Duodenal mucosa (tissue), 2 donors: ENCODE measurements around the gene SLC25A19.

Experiments used
- H3K27ac ChIP-seq: one replicate; pipeline ENCODE4 v1.7.0; 2013; ENCODE audit warnings: low read depth, low read length
- H3K27me3 ChIP-seq, 2 donors: one replicate each; pipeline ENCODE4 v1.7.0; 2013; ENCODE audit warnings: low read length in 2 of 2, control low read depth in 1 of 2; ENCODE audit not compliant: insufficient read depth in 2 of 2, control insufficient read depth in 1 of 2
- H3K36me3 ChIP-seq, 2 donors: one replicate each; pipeline ENCODE4 v1.7.0; 2013; ENCODE audit warnings: low read length in 2 of 2, control low read depth in 1 of 2; ENCODE audit not compliant: insufficient read depth in 2 of 2, control insufficient read depth in 1 of 2
- H3K4me1 ChIP-seq, 2 donors: one replicate each; pipeline ENCODE4 v1.7.0; 2013; ENCODE audit warnings: low read length in 2 of 2, control low read depth in 1 of 2; ENCODE audit not compliant: insufficient read depth in 2 of 2, control insufficient read depth in 1 of 2
- H3K4me3 ChIP-seq, 2 donors: one replicate each; pipeline ENCODE4 v1.7.0; 2013; ENCODE audit warnings: low read length in 2 of 2, low read depth in 1 of 2
- H3K9ac ChIP-seq, 2 donors: one replicate each; pipeline ENCODE4 v1.7.0; 2013; ENCODE audit warnings: low read length in 2 of 2, low read depth in 1 of 2
- H3K9me3 ChIP-seq, 2 donors: one replicate each; pipeline ENCODE4 v1.7.0; 2013; ENCODE audit warnings: low read length in 2 of 2, control low read depth in 1 of 2; ENCODE audit not compliant: control insufficient read depth in 1 of 2

The SLC25A19 gene

DNA sequence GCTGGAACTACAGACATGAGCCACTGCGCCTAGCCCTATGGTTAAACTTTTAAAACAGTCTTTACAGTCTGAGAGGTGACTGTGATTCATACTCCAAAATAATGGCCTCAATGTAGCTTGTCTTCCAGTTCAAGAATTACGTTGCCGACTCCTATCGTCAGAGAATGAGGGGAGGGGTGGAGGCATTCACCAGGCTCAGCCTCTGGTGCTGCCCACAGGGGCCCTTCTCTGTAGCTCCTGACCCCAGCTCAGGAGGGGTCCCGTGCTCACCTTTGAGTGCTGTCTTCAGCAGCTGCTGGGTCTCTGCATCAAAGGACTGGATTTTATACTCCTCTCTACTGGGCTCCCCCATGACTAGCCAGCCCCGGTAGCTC lies 19.4 kb downstream of the SLC25A19 start:
- peak overlapping the region; percentile 80 for H3K27ac ChIP-seq
- H3K9ac ChIP-seq: peak overlapping the region; percentile 90 to 96
- peak overlapping the region; percentile 86 to 88 for H3K4me3 ChIP-seq
- H3K4me1 ChIP-seq: peaks cover 27 to 38% of the 10 kb centered on the region in 2 donors
- no peaks in the 10 kb centered on the region for H3K9me3 ChIP-seq
- H3K36me3 ChIP-seq: peaks cover 16 to 40% of the 10 kb centered on the region in 2 donors
- H3K27me3 ChIP-seq: no peaks in the 10 kb centered on the region

DNA sequence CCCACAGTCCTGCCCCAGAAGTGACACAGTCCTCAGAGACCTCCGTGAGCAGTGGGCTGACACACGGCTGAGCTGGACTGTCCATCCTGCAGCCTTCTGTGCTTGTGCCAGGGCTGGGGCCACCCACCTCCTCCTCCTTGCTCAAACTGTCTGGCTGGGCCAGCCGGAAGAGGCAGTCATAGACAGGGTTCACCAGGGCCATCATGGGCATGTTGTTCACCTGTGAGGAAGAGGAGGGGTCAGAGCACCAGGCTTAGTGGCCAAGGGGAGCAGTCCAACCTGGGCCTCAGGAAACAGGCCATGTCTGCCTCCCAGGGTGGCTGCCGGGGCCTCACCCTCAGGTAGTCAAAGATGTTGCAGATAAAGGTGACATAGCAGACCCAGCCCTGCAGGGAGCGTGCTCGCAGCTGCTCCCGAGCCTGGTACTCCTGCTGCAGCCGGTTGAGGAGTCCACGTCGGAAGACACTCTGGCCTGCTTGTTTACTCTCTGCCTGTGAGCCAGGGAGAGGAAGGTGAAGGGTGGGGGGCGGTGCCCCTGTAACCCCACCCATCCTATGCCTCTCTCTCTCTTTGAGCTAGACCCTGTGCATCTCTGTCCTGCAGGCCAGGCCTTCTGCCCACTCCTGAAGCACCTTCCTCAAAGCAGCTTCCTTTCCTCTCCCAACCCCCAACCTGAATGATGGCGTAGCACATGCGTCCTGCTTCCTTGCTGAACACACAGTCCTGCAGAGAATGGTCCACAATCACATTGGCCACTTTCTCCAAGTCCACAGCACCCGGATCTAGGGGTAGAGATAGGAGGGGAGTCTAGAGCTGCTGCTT lies 21.6 kb downstream of the SLC25A19 start:
- Histone ChIP-seq H3K9ac (no peak overlapping the region), H3K36me3 (peaks cover 19 to 39% of the 10 kb centered on the region in 2 donors), H3K27me3 (no peaks in the 10 kb centered on the region), H3K4me1 (peaks cover 32 to 41% of the 10 kb centered on the region in 2 donors), H3K4me3 (no peak overlapping the region), H3K9me3 (no peaks in the 10 kb centered on the region), H3K27ac (no peak overlapping the region)

DNA sequence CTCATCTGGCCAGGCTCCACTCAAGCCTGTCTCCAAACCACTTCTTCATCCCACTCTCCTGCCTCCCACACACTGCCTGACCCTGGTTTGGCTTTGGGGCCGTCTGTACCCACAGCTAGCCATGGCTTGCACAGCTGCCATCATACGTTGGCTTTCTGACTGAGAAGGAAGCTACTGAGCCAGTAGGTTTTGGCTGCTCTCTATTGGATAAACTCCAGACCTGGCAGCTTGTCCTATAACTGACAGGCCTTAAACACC lies 22.2 kb downstream of the SLC25A19 start:
- Histone ChIP-seq H3K9ac (no peak overlapping the region), H3K4me1 (peaks cover 30 to 41% of the 10 kb centered on the region in 2 donors), H3K4me3 (no peak overlapping the region), H3K9me3 (no peaks in the 10 kb centered on the region), H3K27me3 (no peaks in the 10 kb centered on the region), H3K27ac (no peak overlapping the region), H3K36me3 (peaks cover 19 to 36% of the 10 kb centered on the region in 2 donors)

DNA sequence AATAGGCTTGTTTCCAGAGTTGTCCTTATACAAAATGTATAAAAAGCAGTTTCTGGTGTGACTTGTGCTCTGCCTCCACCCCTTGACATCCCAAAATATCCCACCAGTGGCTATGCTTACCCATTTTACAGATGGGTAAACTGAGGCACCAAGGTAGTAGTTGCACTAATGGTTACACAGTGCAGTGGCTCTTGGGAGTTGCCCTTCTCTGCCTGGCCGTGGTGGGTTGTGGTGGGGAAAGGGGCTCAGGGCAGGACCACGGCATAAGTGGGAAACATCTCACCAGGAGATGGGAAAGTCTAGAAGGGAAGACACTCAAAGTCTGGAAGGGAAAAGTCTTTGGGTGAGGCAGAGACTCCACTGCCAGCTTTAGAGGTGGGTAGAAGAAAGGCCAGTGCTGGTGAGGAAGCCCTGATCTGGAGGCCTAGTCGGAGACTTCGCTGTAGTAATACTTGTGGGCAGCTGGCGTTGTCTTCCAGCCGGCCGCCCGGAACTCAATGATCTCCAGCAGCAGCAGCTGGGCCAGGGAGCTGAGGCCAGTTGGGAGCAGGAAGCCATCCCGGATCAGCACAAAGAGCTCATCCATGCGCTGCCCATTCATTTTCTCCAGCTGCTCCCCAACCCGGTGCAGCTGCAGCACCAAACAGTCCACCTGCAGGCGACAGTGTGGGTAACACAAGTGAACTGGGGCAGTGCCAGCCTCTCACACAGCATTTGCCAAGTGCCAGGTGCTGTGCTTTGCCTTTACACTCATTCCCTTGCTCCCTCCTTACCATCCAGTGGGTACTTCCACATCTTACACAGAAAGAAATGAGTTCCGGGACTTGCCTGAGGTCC lies 22.7 kb downstream of the SLC25A19 start:
- no peak overlapping the region for H3K9ac ChIP-seq
- H3K27me3 ChIP-seq: no peaks in the 10 kb centered on the region
- no peak overlapping the region for H3K27ac ChIP-seq
- H3K9me3 ChIP-seq: no peaks in the 10 kb centered on the region
- peaks cover 27 to 37% of the 10 kb centered on the region in 2 donors for H3K4me1 ChIP-seq
- peaks cover 19 to 36% of the 10 kb centered on the region in 2 donors for H3K36me3 ChIP-seq
- H3K4me3 ChIP-seq: no peak overlapping the region

DNA sequence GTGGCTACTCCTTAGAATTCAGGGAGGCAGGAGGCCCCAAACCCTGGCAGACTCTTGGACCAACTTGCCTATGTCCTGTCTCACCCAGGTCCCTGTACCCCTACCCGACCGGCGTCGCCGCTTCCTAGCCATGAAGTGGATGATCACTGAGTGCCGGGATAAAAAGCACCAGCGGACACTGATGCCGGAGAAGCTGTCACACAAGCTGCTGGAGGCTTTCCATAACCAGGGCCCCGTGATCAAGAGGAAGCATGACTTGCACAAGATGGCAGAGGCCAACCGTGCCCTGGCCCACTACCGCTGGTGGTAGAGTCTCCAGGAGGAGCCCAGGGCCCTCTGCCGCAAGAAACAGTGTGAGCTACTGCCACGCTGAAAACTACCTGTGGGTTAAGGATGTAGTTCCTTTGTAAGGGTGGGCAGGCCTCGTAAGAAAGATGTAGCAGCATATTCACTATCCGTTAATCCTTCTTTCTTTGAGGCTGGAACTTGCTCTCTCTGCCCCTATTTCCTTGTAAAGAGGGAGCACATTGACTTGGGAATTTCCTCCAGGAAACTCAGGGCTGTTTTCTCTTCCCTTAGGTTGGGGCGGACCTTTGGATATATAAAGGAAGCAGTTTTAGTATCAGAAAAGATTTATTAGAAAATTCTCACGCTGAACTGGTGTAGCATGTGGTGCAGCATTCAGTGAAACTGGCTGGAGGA lies 23.5 kb downstream of the SLC25A19 start:
- Histone ChIP-seq H3K36me3 (peaks cover 19 to 36% of the 10 kb centered on the region in 2 donors), H3K9ac (no peak overlapping the region), H3K27ac (no peak overlapping the region), H3K4me3 (no peak overlapping the region), H3K9me3 (no peaks in the 10 kb centered on the region), H3K4me1 (peaks cover 28 to 36% of the 10 kb centered on the region in 2 donors), H3K27me3 (no peaks in the 10 kb centered on the region)

DNA sequence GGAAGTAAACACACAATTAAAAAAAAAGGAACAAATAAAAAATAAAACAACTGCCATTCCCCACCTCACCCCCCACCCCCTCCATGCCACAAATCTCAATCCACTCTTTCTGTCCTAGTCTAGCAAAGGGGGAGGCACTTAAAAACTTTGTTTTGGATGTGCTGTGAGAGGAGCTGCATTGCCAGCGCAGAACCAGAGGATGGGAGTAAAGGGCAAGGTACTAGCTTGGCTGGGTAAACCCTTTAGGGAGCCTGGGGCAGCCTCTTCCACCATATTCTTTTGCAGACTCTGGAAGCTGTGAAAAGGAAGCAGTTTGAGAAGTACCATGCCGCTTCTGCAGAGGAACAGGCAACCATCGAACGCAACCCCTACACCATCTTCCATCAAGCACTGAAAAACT lies 26.2 kb downstream of the SLC25A19 start:
- no peaks in the 10 kb centered on the region for H3K9me3 ChIP-seq
- H3K27me3 ChIP-seq: no peaks in the 10 kb centered on the region
- peaks cover 36 to 43% of the 10 kb centered on the region in 2 donors for H3K4me1 ChIP-seq
- peak overlapping the region in 1 of 2 donors; percentile 95 for H3K4me3 ChIP-seq
- peaks cover 19 to 36% of the 10 kb centered on the region in 2 donors for H3K36me3 ChIP-seq
- H3K27ac ChIP-seq: no peak overlapping the region
- peak overlapping the region in 1 of 2 donors; percentile 97 for H3K9ac ChIP-seq

DNA sequence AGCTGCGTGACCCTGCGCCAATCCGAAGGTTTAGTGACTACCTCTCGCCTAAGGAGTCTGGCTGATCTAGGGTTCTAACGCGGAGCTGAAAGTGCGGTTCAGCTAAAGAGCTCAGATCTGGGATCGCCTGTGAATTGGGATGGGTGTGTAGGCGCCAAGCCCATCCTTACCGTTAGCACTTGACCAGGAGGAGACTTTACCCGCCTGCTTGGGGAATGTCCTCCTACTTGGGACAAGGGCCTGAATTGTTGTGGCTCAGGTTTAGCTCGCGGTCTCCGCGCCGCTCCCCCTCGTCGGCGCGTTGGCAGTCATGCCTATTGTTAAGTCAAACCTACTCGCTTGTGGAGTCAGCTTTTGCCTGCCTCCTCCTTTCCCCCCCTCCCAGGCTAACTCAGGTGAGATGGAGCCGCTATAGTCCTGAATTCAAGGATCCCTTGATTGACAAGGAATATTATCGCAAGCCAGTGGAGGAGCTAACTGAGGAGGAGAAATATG lies 27.1 kb downstream of the SLC25A19 start:
- Histone ChIP-seq H3K9me3 (no peaks in the 10 kb centered on the region), H3K9ac (peak overlapping the region; percentile 96 to 97), H3K4me1 (peaks cover 27 to 35% of the 10 kb centered on the region in 2 donors)

DNA sequence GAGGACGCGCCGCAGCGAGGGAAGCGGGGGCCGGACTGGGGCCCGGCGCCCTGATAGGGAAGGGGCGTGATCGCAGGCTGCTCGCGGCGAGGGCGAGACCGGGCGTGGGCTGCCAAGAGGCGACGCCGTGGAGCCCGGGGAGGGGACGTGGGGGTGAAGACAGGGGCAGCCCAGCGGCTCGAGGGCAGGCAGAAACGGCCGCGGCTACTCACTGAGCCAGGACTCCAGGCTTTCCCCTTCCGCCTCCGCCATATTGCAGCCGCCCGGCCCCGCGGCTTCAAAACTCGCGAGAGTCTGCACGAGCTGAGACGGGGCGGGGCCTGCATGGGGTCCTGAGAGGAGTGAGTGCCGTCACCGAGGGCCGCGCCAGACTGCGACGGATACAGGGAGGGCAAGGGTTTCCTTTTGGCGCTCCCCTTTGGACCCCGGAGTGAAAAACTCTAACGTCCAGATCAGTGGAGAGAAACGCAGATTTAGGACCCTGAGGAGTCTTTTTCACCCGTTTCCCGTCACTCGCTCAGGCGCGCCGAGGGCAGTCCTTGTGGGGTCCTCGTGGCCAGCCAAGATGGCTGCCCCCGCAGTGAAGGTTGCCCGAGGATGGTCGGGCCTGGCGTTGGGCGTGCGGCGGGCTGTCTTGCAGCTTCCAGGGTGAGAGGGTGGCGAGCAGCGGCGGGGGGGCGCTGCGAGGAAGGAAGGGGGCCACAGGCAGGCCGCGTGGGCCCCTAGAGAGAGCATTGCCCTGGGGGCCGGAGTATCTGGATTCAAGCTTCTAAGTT lies 27.7 kb downstream of the SLC25A19 start, which contains the start of the genes GGA3 and MRPS7:
TSS of gene GGA3 (minus strand) at position 271 of the 776 bp plus-strand sequence. CDS start at position 252, 19 bp downstream.
TSS of gene MRPS7 (plus strand) at position 544 of the 776 bp plus-strand sequence. CDS start at position 566, 22 bp downstream.
- Histone ChIP-seq H3K9me3 (no peaks in the 10 kb centered on the region), H3K4me3 (peak within 1 kb of the TSS; percentile 95 to 99), H3K27ac (peak within 1 kb of the TSS; percentile 96), H3K36me3 (peaks cover 19 to 28% of the 10 kb centered on the region in 2 donors), H3K9ac (peak within 1 kb of the TSS; percentile 96 to 97), H3K27me3 (no peaks in the 10 kb centered on the region), H3K4me1 (peaks cover 27 to 35% of the 10 kb centered on the region in 2 donors)

More for the DNA sequence above, 27.1 kb downstream of the SLC25A19 start:
- H3K36me3 ChIP-seq: peaks cover 19 to 35% of the 10 kb centered on the region in 2 donors
- H3K27ac ChIP-seq: peak overlapping the region; percentile 96
- peak overlapping the region; percentile 95 to 99 for H3K4me3 ChIP-seq
- no peaks in the 10 kb centered on the region for H3K27me3 ChIP-seq

DNA sequence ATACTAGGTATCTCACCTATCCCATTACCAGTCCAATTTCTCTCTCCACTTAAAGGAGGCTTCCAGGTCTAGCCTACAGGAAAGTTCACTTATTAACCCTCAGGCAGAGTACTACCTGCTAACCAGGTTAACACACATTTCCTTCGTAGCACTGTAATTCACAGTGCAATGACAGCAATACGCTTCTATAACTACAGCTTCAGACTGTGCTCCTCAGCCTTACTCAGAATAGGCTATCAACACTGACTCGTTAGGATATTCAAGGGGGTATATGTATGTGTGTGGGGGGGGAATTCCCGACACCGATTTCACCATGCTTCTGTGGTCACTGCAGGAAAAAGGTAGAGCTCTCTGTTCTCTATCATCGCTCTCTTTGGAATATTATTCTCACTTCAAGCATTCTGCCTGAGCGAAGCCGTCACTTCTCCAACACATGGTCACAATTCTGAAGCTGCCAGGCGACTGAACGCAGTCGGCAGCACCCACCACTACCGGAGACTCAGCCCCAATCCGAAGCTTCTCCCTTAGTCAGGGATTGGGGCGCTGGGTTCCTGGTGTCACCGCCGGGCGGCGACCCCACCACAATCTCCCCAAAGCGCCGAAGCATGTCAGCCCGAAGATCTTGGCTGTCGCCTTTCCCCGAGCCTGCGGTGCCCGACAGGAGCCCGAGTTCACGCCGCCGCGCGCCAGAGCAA lies 28.4 kb downstream of the SLC25A19 start:
- Histone ChIP-seq H3K9ac (peak overlapping the region; percentile 96 to 97), H3K4me1 (peaks cover 27 to 35% of the 10 kb centered on the region in 2 donors), H3K9me3 (no peaks in the 10 kb centered on the region), H3K36me3 (peaks cover 11 to 21% of the 10 kb centered on the region in 2 donors), H3K27me3 (no peaks in the 10 kb centered on the region), H3K27ac (peak overlapping the region; percentile 96), H3K4me3 (peak overlapping the region; percentile 95 to 99)
